ENCODE measurements around the gene LMNA. TPM values are rescaled to one million over a fixed set of nuclear protein-coding genes. Genes with fewer than 3 reads are reported as not detected.

Gene LMNA
- total RNA-seq: 724 and 847 TPM in 2 replicates

GRCh38 chr1:156114101-156114918 lies at the start of gene LMNA:
TSS of gene LMNA (plus strand) at chr1:156114711. CDS start at chr1:156114919, 208 bp downstream.

DNA sequence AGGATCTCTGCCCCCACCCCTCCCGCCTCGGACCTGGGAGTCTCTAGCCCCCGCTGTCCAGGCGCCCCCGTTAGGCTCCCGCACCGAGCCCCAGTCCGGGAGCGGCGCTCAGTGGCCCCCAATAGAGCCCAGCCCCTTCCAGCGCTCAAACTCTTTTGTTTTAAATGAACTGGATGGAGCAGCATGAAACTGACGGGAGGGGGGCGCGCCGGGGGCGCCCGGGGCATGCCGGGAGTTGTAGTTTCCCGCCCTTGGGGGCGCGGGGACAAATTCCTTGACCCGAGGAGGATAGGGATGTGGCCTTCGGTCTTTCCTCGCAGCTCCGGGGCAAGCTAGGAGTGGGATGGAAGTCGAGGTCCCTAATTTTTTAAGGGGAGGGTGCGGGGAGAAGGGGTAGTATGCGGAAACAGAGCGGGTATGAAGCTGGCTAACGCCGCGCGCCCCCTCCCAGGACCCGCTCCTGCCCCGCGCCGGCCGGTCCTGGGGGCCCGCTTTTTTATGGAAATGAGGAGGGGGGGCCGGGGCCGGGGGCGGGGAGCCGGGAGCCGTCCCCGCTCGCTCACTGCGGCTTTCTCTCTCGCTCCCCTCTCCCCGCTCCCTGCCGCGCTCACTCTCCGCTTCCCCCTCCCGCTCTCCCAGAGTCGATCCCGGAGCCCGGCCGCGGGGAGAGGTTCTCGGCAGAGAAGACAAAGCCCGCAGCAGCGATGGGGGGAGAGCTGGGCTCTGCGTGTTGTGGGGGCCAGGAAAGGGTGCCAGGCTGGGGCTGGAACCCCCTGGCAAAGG lies 32.0 kb upstream of the LMNA start, which contains the start of gene MEX3A:
TSS of gene MEX3A (minus strand) at position 157 of the 783 bp plus-strand sequence. CDS start 467 bp downstream, outside the sequence.

DNA sequence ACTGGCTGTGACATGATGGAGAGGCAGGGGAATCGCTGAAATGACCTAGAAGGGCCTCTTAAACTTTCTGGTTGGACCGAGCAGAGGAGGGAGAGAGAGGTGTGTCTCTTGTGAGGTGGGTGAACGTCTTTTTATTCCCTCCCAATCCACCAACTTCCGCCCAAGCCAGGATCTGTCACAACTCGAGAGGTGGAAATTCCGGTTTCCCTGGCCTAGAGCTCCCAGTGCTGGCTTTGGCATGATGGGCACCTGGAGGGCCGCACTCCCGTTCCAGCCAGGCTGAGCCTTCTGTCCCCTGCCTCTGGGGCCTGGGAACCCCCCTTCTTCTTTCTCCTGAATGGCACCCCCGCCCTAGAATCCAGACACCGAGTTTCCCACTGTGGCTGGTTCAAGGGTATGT lies 38.9 kb downstream of the LMNA start, which contains the start of gene SEMA4A:
TSS of gene SEMA4A (plus strand) at position 224 of the 400 bp plus-strand sequence. CDS start 994 bp downstream, outside the sequence.

Other genes with a start within 250 kb of the LMNA start
- 35.6 and 48.0 TPM in 2 replicates for gene RIT1, start 203.4 kb upstream of the LMNA start, total RNA-seq
- 36.6 and 40.6 TPM in 2 replicates for gene KHDC4, start 180.3 kb upstream of the LMNA start, total RNA-seq
- gene RXFP4, start 173.1 kb upstream of the LMNA start, total RNA-seq: not detected in 2 replicates
- gene ARHGEF2, start 136.2 kb upstream of the LMNA start, total RNA-seq: 100 and 106 TPM in 2 replicates
- gene SSR2, start 93.8 kb upstream of the LMNA start, total RNA-seq: 605 and 637 TPM in 2 replicates
- gene UBQLN4, start 60.9 kb upstream of the LMNA start, total RNA-seq: 30.4 and 33.1 TPM in 2 replicates
- gene LAMTOR2, start 59.9 kb upstream of the LMNA start, total RNA-seq: 43.7 and 70.9 TPM in 2 replicates
- gene RAB25, start 53.6 kb upstream of the LMNA start, total RNA-seq: not detected in 2 replicates
- gene MEX3A, start 32.2 kb upstream of the LMNA start, total RNA-seq: 15.8 and 19.9 TPM in 2 replicates
- 0.29 and 0.65 TPM in 2 replicates for gene SEMA4A, start 38.9 kb downstream of the LMNA start, total RNA-seq
- 18.3 and 21.3 TPM in 2 replicates for gene SLC25A44, start 79.4 kb downstream of the LMNA start, total RNA-seq
- 51.9 and 54.3 TPM in 2 replicates for gene PMF1, start 98.3 kb downstream of the LMNA start, total RNA-seq
- gene BGLAP, start 127.5 kb downstream of the LMNA start, total RNA-seq: 0.19 and 0.33 TPM in 2 replicates
- gene PAQR6, start 133.3 kb downstream of the LMNA start, total RNA-seq: 0.33 and 0.57 TPM in 2 replicates
- 72.8 and 73.3 TPM in 2 replicates for gene SMG5, start 168.1 kb downstream of the LMNA start, total RNA-seq
- gene TMEM79, start 169.6 kb downstream of the LMNA start, total RNA-seq: 0.98 and 1.9 TPM in 2 replicates
- 54.7 and 83.6 TPM in 2 replicates for gene GLMP, start 181.0 kb downstream of the LMNA start, total RNA-seq
- 0.33 TPM in 1 of 2 replicates, not detected in the other for gene VHLL, start 184.6 kb downstream of the LMNA start, total RNA-seq
- gene CCT3, start 223.6 kb downstream of the LMNA start, total RNA-seq: 523 and 571 TPM in 2 replicates
- 0.65 TPM in 1 of 2 replicates, not detected in the other for gene TSACC, start 223.8 kb downstream of the LMNA start, total RNA-seq

All from vein endothelial cell (primary cell).